GM19468 (cell line): Measurements from ENCODE around the gene GLOD5.

Experiments
- ATAC-seq: cut with Tn5 transposase; IDR thresholded peaks from one replicate; pipeline ENCODE4 v1.9.1; 2021; ENCODE audit warnings: mild to moderate bottlenecking, moderate library complexity, moderate number of reproducible peaks; ENCODE audit not compliant: unreplicated experiment; ENCODE audit errors: extremely low read depth

The GLOD5 gene

DNA sequence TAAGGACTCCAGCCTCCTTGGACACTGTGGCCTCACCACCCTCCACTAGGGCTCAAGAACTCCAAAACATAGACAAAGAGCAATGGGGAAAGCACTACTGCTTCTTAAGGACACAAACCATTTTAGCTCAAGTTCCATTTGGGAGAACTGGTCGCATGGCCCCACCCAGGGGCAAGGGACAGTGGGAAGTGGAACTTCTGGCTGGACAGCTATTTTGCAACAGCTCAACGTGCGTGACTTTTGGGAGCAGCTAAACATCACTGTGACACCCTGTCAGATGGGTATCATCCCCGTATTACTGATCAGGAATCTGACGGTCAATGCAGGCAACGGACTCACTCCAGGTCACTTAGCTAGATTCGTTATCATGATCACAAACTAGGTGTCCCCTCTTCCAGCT, 9.0 kb upstream of the GLOD5 start:
- ATAC-seq = no peak

DNA sequence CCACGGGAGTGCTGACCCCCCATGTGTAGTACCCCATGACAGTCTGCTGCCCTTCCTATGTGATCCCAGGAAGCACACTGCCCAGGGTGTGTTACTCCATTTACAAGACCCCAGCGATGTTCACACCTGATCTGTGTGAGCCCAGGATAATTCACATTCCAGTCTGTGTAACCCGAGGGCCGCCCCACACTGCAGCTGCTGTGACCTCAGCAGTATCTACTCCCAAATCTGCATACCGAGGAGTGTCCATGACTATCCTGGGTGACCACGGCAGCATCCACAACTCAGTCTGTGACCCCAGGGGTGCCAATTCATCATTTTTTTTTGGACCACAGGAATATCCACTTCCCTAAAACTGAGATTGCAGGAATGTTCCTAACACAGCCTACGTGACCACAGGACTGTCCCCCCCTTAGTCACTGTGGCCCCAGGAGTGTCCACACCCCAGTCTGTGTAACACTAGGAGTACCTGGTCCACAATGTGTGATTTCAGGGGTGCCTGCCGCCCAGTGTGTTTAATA, 7.8 kb upstream of the GLOD5 start:
- no peak for ATAC-seq

DNA sequence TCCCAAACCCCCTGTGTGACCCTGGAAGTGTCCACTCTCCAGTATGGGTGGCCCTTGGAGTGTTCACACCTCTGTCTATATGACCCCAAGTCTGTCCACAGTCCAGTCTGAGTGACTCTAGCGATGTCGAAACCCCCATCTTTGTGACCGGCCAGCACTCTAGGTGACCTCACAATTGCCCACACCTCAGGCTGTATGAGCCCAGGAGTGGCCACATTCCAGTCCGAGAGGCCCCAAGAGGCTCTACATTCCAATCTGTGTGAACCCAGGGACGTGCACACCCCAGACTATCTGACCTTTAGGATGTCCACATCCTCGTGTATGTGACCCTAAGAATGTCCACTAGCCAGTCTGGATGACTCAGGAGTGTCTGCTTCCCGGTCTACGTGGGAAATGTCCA, 7.3 kb upstream of the GLOD5 start:
- no peak for ATAC-seq

DNA sequence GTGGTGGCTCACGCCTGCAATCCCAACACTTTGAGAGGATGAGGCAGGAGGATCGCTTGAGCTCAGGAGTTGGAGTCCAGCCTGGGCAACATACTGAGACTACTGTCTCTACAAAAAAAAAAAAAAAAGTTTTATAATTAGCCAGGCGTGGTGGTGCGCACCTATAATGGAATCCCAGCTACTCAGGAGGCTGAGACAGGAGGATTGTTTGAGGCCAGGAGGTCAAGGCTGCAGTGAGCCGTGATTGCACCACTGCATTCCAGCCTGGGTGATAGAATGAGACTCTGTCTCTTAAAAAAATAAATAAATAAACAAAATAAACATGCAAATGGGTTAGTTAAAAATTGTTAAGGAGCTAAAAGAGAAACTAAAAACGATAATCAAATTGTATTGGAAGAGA, 7.7 kb downstream of the GLOD5 start:
- ATAC-seq = no peak

DNA sequence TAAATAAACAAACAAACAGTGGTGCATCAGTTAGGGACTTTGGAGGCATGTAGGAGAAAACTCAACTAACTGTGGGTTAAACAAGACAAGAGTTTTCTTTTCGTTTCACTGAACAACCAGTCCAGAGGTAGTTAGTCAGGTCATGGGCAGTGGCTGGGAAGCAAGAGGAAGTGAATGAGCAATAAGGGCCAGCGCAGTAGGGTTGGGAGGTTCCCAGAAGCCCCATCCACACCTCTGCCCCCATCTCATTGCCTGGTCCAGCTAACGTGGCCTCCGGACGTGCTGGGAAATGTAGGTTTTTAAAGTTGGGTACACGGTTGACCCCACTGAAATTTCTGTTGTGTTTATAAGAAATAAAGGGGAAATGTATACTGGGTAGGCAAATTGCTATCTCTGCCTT, 8.7 kb downstream of the GLOD5 start:
- no peak for ATAC-seq

DNA sequence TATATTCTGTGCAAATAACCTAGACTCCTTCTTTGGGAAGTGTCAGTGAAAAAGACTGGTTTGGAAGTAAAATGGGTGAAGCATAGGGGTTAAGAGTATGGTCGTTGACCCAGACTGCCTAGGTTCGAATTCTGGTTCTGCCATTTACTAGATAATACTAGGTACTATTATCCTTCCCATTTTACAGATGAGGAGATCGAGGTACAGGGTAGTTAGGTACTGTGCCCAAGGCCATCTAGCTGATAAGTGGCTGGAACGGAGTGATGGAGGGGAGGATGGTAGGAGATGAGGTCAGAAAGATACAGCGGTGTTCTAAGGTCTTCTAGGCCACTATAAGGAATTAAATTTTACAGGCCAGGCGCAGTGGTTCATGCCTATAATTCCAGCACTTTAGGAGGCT, 11.1 kb downstream of the GLOD5 start:
- no peak for ATAC-seq

DNA sequence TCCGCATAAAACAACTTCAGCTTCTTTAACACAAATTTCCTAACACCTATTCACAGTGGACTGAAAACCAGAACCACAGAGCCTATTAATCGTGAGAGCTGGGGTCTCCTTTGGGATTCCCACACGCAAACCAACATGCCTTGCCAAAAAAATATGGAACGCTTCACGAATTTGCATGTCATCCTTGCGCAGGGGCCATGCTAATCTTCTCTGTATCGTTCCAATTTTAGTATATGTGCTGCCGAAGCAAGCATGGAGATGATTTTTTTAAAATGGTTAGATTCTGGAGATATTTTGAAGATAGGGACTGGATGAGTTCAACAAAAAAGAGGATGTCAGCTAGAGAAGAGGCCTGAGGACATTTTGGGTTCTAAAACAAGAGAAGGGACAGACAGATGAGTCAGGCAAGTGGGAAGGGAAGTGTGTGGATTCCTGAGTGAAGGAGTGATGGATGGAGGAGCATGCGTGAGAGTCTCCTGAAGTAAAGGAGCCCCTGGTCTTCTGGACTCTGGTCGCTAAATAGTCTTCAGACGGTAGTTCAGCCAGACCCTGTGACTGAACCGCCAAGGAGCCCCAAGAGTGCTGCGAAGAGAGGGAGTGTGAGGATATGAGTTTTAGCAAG, 15.4 kb downstream of the GLOD5 start:
- ATAC-seq = no peak

DNA sequence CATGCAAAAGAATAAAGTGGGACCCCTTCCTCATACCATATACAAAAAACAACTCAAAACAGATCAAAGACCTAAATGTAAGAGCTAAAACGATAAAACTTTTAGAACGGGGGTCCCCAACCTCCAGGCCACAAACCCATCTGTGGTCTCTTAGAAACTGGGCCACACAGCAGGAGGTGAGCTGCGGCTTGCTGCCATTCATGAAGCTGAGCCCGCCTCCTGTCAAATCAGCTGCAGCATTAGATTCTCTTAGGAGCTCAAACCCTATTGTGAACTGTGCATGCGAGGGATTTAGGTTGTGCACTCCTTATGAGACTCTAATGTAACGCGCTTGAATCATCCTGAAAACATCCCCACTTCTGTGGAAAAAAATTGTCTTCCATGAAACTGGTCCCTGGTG, 17.9 kb downstream of the GLOD5 start:
- ATAC-seq = no peak

DNA sequence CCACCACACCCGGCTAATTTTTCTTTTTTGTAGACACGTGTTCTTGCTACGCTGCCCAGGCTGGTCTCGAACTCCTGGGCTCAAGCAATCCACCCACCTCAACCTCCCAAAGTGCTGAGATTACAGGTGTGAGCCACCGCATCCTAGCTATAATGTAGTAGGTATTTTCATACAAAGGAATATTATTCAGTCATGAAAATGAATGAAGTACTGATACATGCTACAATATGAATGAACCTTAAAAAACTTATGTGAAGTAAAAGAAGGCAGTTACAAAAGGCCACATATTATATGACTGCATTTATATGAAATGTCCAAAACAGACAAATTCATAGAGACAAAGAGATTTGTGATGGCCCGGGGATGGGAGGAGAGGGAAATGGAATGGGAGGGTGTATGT, 20.2 kb downstream of the GLOD5 start:
- no peak for ATAC-seq

DNA sequence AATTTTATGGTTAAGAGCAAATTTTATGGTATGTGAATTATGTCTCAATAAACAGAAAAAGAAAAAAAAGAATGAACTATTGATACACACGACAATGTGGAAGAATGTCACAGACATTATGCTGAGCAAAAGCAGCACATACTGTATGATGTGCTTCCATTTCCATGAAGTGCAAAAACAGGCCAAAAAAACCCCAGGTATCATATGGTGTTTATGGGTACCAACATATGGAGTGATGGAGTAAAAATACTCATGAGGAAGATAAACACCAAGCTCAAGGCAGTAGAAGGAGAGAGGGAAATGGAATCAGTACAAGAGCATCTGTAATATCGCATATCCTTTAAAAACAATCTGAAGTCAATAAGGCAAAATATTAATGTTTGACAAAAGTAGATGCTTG, 20.7 kb downstream of the GLOD5 start:
- no peak for ATAC-seq

DNA sequence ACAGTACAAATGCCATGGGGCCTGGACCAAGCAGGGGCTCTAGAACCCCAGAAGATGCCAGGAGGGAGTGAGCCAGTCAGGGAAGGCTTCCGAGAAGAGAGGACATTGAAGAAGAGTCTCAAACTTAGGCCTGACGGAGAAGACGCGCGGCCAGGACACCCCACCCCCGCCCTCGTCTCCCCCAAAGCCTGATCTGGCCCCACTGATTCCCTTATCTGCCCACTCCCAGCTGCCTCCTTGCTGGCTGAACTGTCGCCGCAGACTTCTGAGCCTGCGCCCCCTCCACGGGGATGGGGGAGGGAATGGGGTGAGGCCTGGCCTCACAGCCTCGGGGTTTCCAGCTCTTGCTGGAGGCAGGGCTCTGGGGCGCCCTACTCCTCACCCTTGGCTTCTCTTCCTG, 21.2 kb downstream of the GLOD5 start:
- no peak for ATAC-seq

DNA sequence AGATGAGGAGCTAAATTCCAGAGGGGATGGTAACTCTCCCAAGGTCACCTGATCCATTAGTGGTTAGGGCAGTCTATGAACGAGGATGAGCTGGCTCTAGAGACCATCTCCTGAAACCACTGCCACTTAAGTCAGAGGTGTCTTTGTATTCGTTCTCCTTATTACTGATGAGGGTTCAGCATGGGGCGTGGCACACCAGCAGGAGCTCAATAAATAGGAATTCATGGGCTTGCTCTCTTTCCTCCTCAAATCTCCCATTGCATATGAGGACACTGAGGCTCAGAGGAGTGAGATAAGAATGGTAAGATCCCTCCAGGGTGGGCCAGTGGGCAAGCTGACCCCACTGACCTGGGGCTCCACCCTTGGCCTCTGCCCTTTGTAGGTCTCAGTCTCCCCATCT, 23.2 kb downstream of the GLOD5 start:
- ATAC-seq = no peak

DNA sequence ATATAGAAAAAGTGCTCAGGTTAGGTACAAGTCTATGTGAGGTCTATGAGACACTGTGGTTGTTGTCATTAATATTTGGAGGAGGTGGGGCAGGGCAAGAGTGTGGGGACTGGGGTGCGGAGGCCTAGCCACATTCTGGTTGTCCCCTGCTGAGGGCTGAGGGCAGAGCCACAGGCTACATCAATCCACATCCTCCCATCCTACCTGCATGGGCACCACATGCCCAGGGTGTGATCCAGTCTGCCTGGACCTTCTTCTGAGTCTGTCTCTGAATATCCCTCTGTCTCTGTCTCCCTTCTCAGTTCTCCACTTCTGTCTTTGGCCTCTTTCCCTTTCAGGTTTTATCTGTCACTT, 23.6 kb downstream of the GLOD5 start:
- no peak for ATAC-seq

DNA sequence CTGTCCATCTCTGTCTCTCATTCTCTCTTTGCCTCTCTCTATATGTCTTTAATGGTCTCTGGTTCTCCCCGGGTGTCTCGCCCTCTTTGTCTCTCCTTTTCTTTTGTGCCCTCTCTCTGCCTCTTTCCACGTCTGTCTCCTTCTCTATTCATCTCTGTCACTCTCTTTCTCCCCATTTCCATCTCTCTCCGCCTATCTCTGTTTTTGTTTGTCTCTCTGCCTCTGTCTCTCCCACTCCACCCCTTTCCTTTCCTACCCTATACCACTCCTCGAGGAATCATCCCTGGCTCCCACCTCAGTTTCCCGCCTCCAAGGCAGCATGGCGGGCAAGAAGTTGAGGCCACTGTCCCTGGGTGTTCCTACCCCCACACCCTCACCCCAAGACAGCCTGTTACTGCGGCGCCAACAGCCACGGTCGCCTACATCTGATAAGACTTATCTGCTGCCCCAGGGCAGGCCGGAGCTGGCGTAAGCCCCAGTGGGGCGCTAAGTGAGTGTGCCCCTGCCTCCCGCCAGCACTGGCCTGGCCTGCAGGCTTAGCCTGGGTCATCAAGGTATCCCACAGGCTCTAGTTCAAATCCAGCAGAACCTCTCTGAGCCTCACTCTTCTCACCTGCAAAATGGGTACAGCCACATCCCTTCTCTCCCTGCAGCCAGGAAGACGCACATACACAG, 24.1 kb downstream of the GLOD5 start:
- no peak for ATAC-seq

DNA sequence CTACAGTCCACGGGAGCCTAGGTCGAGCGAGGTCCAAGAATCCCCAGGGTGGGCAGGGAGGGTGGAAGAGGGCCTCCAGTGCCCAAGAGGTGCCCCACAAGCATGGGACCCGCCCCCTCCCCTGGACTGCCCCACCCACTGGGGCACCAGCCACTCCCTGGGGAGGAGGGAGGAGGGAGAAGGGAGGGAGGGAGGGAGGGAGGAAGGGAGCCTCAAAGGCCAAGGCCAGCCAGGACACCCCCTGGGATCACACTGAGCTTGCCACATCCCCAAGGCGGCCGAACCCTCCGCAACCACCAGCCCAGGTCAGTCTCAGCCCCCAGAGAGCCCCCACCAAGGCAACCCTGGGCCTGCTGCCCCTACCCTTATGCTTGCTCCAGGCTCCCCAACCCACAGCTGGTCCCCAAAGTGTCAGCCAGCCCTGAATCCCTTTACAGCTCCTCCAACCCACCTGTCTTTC, 24.8 kb downstream of the GLOD5 start, which contains the start of gene GATA1:
Gene GATA1 (plus strand): TSS at position 250 of the 460 bp plus-strand sequence. CDS start 4,520 bp downstream, outside the sequence.
- ATAC-seq = no peak

DNA sequence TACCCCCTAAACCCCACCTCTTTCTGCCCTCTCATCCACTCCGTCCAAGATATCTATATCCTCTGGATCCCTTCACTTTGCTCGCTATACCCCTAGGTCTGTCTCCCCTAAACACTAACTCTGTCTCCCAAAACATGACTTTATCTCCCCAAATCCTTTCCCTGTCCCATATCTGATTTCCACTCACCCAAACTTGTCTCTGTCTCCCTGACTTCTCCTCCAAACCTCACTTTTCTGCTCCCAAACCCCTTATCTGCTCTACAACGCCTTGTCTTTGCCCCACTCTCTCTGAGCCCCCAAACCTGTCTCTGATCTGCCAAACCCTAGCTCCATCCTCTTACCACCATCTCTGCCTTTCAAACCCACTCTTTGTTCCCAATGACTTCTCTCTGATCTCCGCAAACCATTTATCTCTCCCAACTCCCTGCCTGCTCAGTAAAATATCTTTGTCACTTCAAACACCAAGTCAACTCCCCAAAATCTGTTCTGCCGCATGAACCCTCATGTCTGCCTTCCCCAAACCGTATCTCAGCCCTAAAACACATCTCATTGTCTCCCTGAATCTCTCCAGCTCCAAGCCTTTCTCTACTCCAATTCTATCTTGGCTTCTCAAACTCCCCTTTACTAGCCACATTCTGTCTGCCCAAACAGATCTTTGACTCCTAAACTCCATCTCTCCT, 25.4 kb downstream of the GLOD5 start:
- ATAC-seq = no peak

DNA sequence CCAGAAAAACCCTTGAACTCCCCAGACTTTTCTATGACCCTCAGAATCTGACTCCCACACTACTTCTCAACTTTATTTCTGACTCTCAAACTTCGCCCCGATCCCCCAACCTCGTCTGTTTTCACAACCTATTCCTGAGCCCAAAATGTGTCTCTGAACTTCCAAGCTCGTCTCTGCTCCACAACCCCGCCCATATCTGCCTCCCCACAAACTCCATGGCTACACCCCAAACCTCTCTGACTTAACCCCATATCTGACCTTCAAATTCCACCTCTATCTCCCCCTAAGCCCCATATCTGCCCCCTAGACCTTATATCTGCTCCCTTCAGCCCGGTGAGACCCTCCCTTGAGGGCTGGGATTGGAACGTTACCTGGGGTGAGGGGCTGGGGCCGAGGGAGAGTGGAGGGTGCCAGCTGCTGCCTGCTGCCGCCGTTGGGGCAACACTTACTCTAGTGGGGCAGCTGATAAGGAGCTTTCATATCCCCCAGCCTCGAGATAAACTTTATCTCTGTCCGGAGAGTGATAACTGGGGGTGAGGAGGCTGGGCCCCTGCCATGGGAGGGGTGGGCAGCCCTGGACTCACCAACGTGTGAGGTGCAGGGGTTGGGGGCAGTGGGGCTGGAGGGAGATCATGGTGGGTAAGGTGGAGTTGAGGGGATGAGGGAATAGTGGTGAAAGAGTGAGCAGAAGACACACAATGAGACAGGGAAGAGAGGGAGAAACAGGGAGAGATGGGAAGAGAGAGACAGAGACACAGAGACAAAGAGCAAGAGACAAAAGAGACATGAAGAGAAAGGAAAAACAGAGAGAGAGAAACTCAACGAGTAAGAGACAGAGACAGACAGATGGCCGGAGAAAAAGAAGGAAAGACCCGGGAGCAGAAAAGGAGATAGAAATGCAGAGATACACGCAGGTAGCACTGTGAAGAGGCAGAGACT, 26.2 kb downstream of the GLOD5 start:
- ATAC-seq = no peak

DNA sequence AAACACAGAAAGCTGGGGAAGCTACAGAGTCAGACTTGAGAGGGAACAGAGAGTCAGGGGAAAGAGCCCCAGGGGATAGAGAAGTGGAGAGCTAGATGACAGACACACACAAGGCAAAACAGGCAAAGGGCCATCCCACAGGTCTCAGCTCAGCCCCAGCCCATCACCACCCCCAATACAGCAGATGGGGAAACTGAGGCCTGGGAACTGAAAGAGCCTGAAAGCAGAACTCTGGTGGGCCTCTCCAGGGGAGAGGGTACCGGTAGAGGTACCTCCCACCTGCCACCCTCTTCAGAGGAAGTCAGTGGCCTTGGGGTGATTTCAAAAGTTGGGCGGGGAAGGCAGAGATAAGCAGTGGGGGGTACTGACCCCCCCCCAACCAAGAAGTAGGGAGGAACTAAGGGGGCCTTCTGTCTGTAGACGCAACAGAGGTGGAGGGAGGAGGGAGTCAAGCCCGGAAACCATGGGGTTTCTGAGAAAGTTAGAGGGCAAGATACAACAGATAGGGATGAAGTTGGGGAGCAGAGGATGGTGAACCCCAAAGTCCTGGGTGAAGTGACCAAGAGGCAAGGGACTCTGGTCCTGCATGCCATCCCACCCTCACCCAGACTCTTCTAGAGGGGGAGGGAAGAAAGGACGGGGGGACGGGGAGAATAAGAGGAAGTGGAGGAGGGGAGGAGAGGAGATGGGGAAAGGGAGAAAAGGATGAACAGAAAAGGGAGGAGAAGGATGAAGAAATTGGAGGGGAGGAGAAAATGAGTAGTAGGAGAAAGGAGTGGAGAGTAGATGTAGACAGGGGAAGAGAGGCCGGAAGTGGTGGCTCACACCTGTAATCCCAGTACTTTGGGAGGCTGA, 28.0 kb downstream of the GLOD5 start:
- no peak for ATAC-seq

DNA sequence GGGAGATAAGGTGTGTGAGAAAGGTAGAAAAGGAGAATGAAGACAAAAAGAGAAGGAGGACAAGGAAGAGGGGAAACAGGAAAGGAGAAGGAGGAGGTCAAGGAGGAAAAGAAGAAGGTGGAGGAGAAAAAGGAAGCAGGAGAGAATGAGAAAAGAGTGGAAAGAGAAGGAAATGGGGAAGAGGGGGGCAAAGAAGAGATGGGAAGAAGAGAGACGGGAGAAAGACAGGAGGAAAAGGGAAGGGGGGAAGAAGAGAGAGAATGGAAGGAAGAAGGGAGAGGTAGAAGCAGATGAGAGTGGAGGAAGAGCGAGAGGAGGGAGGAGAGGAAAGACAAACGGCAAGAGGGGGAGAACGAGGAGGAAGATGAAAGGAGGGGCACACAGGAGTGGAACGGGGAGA, 28.9 kb downstream of the GLOD5 start:
- ATAC-seq = no peak
